ENCODE results near the gene H2BK1. TPM values are rescaled to one million over a fixed set of nuclear protein-coding genes. Genes with fewer than 3 reads are reported as not detected.

H2BK1 gene
- polyA plus RNA-seq, 3 donors, result not detected

GRCh38 chr7:151233804-151234203 is 23.5 kb upstream of the H2BK1 start:
- H3K27me3 ChIP-seq (ENCODE audit: control insufficient read depth in 2 of 2, insufficient read depth in 2 of 2, low read length in 2 of 2), result no peaks in the 10 kb centered on the region
- no peaks in the 10 kb centered on the region for H3K9me3 ChIP-seq (replicated peaks in 1 of 2; ENCODE audit: control insufficient read depth in 1 of 2, insufficient read depth in 1 of 2, low read length in 2 of 2)
- H3K4me1 Mint-ChIP-seq, result peaks cover 26% of the 10 kb centered on the region
- TF ChIP-seq, protein P1, sequence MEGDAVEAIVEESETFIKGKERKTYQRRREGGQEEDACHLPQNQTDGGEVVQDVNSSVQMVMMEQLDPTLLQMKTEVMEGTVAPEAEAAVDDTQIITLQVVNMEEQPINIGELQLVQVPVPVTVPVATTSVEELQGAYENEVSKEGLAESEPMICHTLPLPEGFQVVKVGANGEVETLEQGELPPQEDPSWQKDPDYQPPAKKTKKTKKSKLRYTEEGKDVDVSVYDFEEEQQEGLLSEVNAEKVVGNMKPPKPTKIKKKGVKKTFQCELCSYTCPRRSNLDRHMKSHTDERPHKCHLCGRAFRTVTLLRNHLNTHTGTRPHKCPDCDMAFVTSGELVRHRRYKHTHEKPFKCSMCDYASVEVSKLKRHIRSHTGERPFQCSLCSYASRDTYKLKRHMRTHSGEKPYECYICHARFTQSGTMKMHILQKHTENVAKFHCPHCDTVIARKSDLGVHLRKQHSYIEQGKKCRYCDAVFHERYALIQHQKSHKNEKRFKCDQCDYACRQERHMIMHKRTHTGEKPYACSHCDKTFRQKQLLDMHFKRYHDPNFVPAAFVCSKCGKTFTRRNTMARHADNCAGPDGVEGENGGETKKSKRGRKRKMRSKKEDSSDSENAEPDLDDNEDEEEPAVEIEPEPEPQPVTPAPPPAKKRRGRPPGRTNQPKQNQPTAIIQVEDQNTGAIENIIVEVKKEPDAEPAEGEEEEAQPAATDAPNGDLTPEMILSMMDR (IDR thresholded peaks at IDR 0.05), result no peak
- H3K36me3 ChIP-seq (replicated peaks in 1 of 2; ENCODE audit: control insufficient read depth in 1 of 2, insufficient read depth in 2 of 2, low read length in 2 of 2), result peaks cover 40 to 48% of the 10 kb centered on the region in 2 donors
- H2AFZ ChIP-seq (ENCODE audit: insufficient read depth, low read depth, low read length, poor library complexity, severe bottlenecking), result peak overlapping the region; percentile 81
- H3K27ac Mint-ChIP-seq, result peak overlapping the region; percentile 87 to 99 (median 98)
- H3K4me2 ChIP-seq (replicated peaks; ENCODE audit: extremely low read depth, low read length, poor library complexity, severe bottlenecking), result peak overlapping the region; percentile 87
- peak overlapping the region; percentile 93 for H3K9ac ChIP-seq (ENCODE audit: insufficient read depth, low read length, poor library complexity, severe bottlenecking)
- H3K4me3 Mint-ChIP-seq, result peak overlapping the region; percentile 100
- H3K36me3 Mint-ChIP-seq, result peaks cover 37 to 44% of the 10 kb centered on the region in 2 donors
- intact Hi-C loops (cut with micrococcal nuclease), result loop anchor here in 1 of 2 donors (5.0 kb wide), 1 partner anchor 38 kb away; no protein-coding TSS in a partner anchor
- peaks cover 46% of the 10 kb centered on the region for H3K79me2 ChIP-seq (ENCODE audit: insufficient read depth, low read length)
- H3K4me3 ChIP-seq (replicated peaks in 1 of 3; ENCODE audit: low read depth in 2 of 3, low read length in 3 of 3), result peak overlapping the region in 1 of 3 experiments; percentile 85
- H3K27me3 Mint-ChIP-seq (ENCODE audit: low read depth in 3 of 3), result peaks cover 2 to 3% (median 3%) of the 10 kb centered on the region in 3 donors
- peak overlapping the region; percentile 78 to 93 for H3K27ac ChIP-seq (ENCODE audit: low read depth in 1 of 2, low read length in 2 of 2)
- H3K4me1 ChIP-seq (ENCODE audit: control insufficient read depth in 1 of 2, insufficient read depth in 2 of 2, low read length in 2 of 2), result peaks cover 20 to 24% of the 10 kb centered on the region in 2 donors
- DNase-seq, result no peak
- WGBS (ENCODE audit: insufficient coverage), result 75% methylated on average over 6 of the region's 9 CpGs
- H3K9me3 Mint-ChIP-seq, result peaks cover 0 to 3% (median 0%) of the 10 kb centered on the region in 7 donors
- H4K20me1 ChIP-seq (ENCODE audit: insufficient read depth, low read length), result peaks cover 56% of the 10 kb centered on the region

DNA sequence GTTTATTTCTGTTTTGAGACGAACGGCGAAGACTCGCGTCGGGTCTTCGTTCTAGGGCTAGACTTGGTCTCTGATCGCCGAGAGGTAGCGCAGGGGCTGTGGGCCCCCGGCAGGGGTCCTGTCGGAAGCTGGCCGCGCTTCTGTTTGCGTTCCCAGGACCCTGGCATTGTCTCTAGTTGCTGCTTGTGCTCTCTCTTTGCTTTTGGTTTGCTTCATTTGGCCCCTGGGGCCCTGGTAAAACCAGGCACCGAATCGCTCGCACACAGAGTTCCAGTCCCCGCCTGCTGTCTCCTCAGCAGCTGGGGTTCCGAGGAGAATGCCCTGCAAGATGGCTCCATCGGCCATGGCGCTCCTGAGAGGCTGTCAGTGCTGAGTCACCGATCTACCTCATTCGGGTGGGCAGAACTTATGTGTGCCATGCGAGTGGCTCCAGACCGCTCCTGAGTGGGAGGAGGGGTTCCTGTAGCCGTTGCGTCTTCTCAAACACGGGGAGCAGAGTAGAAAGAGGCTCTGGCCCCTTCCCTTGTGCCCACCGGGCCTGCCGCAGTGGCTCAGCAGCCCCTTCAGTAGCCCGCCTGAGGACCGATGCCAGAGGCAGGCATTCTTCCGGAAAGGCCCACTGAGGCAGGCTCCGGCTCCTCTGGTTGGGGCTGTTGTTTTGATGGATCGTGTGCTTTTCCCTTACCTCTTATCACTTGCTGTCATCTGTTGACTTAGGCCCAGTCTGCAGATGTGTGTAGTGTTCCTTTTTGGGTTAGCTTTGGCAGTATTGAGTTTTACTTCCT is 22.8 kb upstream of the H2BK1 start:
- intact Hi-C loops (cut with micrococcal nuclease), result loop anchor here in 1 of 2 donors (5.0 kb wide), 1 partner anchor 39 kb away; no protein-coding TSS in a partner anchor
- peaks cover 26% of the 10 kb centered on the region for H3K4me1 Mint-ChIP-seq
- peaks cover 2 to 3% (median 3%) of the 10 kb centered on the region in 3 donors for H3K27me3 Mint-ChIP-seq (ENCODE audit: low read depth in 3 of 3)
- H3K36me3 Mint-ChIP-seq, result peaks cover 33 to 37% of the 10 kb centered on the region in 2 donors
- peak overlapping the region; percentile 87 for H3K4me2 ChIP-seq (replicated peaks; ENCODE audit: extremely low read depth, low read length, poor library complexity, severe bottlenecking)
- H3K9me3 ChIP-seq (replicated peaks in 1 of 2; ENCODE audit: control insufficient read depth in 1 of 2, insufficient read depth in 1 of 2, low read length in 2 of 2), result no peaks in the 10 kb centered on the region
- WGBS (ENCODE audit: insufficient coverage), result 0% methylated on average over 23 of the region's 36 CpGs
- peaks cover 20 to 24% of the 10 kb centered on the region in 2 donors for H3K4me1 ChIP-seq (ENCODE audit: control insufficient read depth in 1 of 2, insufficient read depth in 2 of 2, low read length in 2 of 2)
- H3K9me3 Mint-ChIP-seq, result peaks cover 0 to 3% (median 0%) of the 10 kb centered on the region in 7 donors
- peak overlapping the region; percentile 65 to 95 (median 85) for H3K4me3 ChIP-seq (replicated peaks in 1 of 3; ENCODE audit: low read depth in 2 of 3, low read length in 3 of 3)
- peaks cover 33 to 41% of the 10 kb centered on the region in 2 donors for H3K36me3 ChIP-seq (replicated peaks in 1 of 2; ENCODE audit: control insufficient read depth in 1 of 2, insufficient read depth in 2 of 2, low read length in 2 of 2)
- peak overlapping the region; percentile 95 to 99 (median 98) for H3K27ac Mint-ChIP-seq
- H3K9ac ChIP-seq (ENCODE audit: insufficient read depth, low read length, poor library complexity, severe bottlenecking), result peak overlapping the region; percentile 93
- peaks cover 46% of the 10 kb centered on the region for H3K79me2 ChIP-seq (ENCODE audit: insufficient read depth, low read length)
- DNase-seq, result peak; percentile 68 to 79 (median 75)
- H4K20me1 ChIP-seq (ENCODE audit: insufficient read depth, low read length), result peaks cover 49% of the 10 kb centered on the region
- peak overlapping the region; percentile 81 for H2AFZ ChIP-seq (ENCODE audit: insufficient read depth, low read depth, low read length, poor library complexity, severe bottlenecking)
- no peaks in the 10 kb centered on the region for H3K27me3 ChIP-seq (ENCODE audit: control insufficient read depth in 2 of 2, insufficient read depth in 2 of 2, low read length in 2 of 2)
- peak overlapping the region; percentile 100 for H3K4me3 Mint-ChIP-seq
- H3K27ac ChIP-seq (ENCODE audit: low read depth in 1 of 2, low read length in 2 of 2), result peak overlapping the region; percentile 78 to 93
- TF ChIP-seq, protein P1 (IDR thresholded peaks at IDR 0.05), result no peak

Data from CD14-positive monocyte (primary cell).